HG03280 (cell line): ENCODE results near the gene HOXD11.

Experiments
- ATAC-seq: cut with Tn5 transposase; IDR thresholded peaks from one replicate; pipeline ENCODE4 v1.9.1; 2021; ENCODE audit warnings: mild to moderate bottlenecking, moderate library complexity; ENCODE audit not compliant: unreplicated experiment

The HOXD11 gene

DNA sequence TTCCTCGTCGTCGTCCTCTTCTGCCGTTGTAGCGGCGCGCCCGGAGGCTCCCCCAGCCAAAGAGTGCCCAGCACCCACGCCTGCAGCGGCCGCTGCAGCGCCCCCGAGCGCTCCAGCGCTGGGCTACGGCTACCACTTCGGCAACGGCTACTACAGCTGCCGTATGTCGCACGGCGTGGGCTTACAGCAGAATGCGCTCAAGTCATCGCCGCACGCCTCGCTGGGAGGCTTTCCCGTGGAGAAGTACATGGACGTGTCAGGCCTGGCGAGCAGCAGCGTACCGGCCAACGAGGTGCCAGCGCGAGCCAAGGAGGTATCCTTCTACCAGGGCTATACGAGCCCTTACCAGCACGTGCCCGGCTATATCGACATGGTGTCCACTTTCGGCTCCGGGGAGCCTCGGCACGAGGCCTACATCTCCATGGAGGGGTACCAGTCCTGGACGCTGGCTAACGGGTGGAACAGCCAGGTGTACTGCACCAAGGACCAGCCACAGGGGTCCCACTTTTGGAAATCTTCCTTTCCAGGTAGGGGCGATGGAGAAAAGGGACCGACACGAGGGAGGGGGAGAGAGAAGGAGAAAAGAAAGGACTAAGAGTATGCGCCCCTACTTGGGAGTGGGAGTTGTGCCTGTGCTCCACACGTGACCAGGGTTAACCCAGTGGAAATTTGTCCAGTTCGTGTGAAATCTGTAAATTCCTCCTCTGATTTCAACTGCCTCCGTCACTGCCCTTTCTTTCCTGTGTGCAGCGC lies 13.8 kb upstream of the HOXD11 start:
- no peak for ATAC-seq

DNA sequence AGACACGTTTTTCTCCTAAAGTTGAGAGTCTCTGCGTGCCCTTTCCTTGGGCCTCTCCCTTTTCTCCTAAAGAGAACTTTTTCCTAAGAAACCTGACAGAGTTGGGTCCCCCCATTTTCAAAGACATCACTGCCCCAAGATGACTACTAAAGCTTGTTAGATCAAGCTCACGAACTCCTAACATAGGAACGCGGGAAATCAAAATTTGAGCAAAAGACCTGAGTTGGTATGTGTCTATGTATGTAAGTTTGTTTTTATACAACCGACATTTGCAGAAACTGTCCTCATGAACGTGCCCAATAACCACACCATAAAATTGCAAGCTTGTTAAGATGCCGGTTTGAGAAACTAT lies 13.2 kb upstream of the HOXD11 start:
- ATAC-seq, result no peak

DNA sequence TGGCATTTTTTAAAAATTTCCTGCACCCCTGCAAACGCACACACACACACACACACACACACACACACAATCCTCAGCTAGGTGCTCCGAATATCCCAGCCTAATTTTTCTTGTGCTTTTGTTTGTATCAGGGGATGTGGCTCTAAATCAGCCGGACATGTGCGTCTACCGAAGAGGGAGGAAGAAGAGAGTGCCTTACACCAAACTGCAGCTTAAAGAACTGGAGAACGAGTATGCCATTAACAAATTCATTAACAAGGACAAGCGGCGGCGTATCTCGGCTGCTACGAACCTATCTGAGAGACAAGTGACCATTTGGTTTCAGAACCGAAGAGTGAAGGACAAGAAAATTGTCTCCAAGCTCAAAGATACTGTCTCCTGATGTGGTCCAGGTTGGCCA lies 12.7 kb upstream of the HOXD11 start:
- no peak for ATAC-seq

DNA sequence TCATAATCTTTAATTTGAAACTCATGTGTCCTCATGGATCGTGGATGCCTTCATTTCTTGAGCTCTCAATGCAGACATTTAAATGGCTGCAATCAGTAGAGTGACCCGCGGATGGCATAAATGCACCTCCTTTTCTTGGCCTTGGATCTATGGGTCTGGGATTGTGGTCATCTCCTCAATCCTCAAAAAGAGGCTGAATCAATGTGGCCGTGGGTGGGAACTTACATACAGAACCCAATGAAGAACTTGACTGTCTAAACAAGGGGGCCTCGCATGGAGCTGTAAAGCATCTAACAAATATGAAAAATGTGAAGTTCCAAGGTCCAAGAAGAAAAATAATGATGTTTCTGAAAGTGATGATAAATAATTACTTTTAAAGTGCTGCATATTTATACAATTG lies 11.7 kb upstream of the HOXD11 start:
- no peak for ATAC-seq

DNA sequence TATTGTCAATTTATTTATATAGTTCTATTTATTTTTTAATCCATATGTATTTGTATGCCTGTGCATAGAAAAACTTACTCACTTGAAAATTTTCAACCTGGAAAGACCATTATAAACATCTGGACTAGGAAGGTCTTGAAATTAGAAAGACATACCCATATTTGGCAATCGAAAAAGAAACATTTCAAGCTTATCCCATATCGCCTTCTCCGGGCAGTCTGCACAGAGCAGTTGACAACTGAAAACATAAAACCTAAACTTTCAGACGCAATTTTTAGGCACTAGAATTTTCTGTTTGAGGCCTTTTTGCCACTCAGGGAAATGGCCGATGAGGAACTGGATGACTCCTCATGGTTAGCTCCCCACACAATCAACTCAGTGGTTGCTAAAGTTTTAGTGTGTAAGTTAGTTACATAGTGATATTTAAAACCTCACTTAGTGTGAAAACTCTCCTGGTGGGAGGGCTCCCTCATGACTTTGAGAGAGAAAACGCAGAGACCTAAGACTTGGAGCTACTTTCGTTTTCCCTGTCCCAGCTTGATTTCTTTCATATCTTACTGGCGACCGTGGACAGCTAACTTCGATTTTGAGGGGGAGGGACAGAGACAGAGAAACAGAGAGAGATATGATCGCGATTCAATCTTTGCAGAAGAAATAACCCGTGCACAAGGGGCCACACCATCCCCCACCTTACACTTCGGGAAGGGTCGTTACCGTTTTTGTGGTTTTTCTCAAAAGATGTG lies 10.7 kb upstream of the HOXD11 start:
- ATAC-seq, result no peak

DNA sequence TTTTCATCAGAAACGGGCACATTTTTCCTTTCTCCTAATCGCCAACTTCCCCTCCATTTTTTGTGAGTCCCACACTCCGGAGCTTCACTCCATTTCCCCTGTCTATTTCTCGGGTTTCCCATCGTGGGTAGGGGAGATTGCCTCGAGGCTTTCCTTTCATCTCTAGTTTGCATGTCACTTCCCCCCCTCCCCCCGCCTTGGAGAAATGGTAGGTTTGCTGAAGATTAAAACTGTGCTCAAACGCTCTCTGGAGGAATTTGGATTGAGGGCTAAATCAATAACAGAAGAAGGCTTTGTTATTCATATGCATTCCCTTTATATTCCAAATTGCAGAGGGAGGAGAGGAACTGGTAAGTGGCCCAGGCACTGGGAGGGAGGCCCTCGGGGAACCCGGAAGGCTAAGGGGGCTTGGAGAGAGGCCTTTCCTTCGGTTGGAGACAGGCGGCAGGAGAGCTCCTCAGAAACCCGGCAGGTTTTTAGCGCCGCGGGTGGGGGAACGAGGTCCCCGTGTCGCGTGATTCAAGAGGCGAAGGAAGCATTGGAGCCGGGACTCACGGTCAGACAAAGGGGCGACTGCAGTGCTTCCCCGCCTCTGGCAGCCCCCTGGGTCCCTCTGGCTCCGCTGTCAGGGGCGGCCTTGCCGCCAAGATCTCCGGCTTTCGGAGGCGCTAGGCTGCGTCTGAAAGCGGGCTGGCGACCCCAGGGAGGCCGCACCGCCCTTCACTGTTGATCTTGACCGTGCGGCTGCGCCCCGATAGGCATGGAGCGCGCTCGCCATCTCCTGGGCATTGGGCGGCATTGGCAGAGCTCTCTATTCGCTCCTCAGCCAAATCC lies 9.9 kb upstream of the HOXD11 start:
- ATAC-seq, result peak; percentile 83

DNA sequence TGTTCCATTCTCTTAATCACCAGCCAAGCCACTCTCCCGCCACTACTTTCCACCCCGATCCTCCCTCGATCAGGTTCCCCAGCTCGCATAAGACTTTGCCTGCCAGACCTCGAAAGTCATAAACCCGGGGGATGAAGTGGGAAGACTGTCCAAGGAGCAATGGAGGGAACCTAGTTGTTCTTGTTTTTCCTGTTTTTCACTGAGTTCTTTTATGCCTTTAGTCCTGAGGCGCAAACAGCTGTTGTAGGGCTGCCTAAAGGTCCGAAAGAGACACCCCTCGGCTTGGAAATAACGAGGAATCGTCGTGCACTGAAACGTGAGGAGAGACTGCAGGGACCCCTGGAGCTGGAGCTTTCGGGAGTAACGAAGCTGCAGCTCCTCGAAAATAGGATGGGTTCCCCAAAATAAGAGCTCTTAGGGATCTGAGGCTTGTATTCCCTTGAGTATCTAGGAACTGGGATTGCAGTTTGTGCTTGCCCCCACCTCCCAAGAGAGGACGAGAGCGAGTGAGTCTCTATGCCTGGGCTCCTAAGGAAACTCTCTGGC lies 9.2 kb upstream of the HOXD11 start:
- no peak for ATAC-seq

DNA sequence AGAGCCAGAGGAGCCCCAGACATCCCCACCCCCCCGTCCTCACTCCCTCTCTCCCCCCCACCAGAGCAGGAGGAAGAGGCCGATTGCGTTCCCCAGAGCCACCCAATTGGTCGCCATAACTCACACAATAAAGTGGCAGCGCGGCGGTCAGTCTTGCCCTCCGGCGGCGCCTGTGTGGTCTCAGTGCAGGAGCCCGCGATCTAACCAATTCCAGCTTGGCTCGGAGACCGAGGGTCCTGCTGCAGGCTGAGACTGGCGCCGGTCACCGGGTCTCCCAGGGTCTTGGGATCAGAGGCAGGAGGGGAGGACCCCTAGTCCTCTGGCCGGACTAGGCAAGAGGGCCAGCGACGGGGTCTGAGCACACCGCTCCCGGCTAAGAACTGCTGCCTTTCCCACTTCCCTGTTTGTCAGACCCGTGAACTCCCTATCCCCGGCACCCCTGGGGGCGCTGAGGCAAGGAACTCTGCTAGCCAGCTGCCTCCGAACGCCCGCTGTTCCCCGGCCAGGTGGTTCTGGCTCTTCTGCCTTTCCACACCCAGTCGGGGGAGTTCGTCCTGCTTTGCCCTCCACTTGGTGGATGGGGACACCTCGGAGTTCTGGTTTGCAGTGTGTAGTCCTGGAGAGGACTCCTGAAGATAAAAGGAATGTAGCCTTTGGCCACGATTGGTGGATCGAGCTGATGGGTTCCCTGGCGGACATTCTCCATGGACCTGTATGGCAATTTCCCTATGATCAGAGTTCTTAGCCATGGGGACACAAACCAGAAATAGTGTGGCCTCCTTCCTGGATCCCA lies 8.5 kb upstream of the HOXD11 start:
- no peak for ATAC-seq

DNA sequence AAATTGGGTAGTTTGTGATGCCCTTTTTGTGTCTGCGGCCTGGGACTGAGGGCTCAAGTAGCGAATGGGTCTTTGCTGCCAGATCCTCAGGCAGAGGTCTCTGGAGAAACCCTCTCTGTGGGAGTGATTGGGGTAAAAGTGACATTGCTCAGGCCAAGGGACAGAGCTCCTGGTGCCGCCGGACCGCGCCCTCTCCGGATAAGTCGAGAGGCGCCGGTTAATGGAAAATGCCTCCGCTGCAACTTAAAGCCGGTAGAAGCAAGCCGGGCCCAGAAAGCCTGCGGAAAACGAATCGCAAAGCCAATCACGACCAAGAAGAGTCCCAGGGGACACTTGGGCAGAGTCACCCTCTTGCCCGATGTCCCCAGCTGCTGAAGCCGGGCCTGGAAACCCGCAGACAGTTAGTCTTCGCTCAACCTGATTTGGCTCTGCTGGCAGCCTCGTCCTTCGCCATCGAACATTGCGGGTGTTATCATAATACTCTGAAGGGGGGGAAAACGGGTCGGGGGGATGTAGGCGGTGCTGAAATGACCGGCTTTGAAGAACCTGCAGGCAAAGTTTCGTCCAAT lies 7.8 kb upstream of the HOXD11 start:
- ATAC-seq, result no peak

DNA sequence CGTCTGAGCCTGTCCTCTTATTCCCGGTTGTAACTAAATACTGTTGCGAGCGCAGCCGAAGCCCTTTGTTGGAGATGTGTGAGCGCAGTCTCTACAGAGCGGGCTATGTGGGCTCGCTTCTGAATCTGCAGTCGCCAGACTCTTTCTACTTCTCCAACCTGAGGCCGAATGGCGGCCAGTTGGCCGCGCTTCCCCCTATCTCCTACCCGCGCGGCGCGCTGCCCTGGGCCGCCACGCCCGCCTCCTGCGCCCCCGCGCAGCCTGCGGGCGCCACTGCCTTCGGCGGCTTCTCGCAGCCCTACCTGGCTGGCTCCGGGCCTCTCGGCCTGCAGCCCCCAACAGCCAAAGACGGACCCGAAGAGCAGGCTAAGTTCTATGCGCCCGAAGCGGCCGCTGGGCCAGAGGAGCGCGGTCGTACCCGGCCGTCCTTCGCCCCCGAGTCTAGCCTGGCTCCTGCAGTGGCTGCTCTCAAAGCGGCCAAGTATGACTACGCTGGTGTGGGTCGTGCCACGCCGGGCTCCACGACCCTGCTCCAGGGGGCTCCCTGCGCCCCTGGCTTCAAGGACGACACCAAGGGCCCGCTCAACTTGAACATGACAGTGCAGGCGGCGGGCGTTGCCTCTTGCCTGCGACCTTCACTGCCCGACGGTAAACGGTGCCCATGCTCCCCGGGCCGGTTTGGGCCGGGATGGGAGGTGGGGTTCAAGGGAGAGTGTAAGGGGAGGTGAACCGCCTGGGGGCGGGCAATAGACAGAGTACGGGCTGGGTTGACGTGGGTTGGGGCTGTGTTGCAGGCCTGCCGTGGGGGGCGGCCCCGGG lies 7.1 kb upstream of the HOXD11 start, which contains the start of gene HOXD12:
Gene HOXD12, plus strand, starts transcription at position 68 of the 819 bp plus-strand sequence. Its CDS starts 7 bp downstream, at position 75.
- no peak for ATAC-seq

DNA sequence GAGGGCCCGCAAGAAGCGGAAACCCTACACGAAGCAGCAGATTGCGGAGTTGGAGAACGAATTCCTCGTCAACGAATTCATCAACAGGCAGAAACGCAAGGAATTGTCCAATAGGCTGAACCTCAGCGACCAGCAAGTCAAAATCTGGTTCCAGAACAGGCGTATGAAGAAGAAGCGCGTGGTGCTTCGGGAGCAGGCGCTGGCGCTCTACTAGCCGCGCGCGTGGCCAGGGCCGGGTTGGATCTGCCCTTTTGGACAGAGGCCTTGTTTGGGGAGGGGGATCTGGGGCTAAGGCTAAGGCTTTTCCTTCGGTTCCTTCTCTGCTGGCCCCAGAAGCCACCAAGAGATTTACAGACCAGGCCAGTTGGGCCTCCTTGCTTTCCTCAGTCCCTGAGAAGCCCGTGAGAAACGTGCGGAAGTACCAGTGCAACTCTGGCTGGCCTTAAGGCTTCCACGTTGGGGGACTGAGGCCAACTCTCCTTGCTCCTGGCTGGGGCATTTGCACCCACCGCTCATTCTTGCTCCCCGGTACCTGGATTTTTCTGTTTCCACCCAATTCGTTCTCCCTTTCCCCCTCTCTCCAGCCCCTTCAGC lies 6.4 kb upstream of the HOXD11 start:
- no peak for ATAC-seq

DNA sequence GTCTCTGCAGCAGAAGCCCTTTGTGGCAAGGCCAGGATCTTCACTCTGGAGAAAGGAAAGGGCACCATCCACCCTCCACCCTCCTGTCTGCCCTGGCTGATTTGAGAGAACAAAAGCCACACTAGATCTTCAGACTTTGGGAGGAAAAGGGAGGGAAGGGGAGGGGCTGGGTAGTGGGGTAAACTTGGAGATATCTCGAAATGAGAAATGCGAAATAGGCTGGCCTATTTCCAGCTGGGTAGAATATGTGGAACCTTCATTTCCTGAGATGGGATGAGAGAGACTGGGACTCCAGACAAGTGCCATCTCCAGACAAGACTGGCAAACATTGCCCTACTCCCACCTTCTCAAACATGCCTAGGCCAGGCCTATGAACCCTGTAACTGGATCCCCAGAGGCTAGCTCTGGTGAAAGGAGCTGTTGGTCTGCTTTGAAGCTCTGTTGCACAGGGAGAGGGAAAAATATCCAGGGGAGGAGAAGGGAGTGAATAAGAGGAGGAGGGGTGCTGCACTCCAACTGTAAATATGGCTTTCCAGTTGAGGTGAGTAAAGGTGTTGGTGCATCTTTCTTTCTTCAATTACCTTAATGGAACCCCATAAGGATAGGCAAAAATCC lies 5.8 kb upstream of the HOXD11 start:
- no peak for ATAC-seq

DNA sequence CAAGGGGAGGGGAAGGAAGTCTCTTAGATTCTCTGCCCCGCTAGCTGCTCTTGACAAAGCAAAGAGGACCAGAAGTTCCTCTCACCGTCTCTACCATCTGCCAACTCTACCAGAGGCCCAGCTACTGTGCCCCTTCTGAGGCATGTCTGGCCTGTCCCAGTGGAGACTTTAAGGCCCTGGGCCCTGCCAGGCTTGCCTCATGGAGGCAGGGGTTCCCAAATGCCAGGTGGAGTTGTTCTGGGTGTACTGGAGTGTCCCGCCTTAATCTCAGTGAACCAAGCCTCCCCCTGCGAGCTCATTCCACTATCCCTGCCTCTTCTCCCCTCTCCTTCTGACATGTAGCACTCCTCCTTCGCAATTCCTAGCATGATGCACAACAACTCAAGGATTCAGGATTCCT lies 5.2 kb upstream of the HOXD11 start:
- no peak for ATAC-seq

DNA sequence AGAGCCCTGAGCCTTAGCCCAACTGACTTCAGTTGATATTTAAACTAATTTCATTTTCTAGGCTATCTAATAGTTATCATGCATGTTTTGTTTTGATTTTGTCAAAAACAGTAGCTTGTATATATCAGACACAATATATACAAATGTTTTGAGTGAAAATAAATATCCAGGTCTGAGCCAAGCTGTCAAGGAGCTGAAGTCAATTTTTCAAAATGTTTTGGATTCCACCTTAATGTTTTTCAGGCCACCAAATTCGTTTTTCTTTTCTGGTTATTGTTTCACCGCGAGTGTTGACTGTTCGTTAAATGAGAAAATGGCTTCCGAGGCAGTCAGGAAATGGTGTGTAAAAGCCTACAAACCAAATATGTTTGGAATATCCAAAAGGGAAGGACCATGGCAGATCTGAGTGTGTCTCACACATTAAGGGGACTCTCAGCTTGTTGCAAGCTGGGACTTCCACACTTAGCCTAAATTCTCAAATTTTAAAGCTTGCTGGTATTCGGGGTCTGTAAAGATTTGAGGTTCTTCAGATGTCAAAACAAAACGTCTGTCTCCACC lies 4.7 kb upstream of the HOXD11 start:
- no peak for ATAC-seq

DNA sequence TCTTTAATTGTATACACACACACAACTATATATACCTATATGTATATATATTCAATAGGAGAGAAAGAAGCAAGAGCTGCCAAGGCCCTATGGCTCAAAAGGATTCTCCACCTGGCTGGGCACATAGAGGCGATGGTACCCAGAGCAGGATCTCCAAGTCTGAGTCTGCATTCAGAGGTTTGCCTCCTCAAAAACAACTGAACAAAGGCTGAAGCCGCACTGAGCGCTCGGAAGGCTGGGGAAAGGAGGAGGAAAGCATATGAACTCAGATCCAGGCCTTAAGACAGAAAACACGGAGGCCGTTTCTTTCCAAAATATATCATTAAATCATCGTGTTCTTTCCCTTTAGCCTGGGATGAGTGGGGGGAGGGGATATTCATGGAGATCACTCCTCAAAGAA lies 3.9 kb upstream of the HOXD11 start:
- ATAC-seq, result no peak

DNA sequence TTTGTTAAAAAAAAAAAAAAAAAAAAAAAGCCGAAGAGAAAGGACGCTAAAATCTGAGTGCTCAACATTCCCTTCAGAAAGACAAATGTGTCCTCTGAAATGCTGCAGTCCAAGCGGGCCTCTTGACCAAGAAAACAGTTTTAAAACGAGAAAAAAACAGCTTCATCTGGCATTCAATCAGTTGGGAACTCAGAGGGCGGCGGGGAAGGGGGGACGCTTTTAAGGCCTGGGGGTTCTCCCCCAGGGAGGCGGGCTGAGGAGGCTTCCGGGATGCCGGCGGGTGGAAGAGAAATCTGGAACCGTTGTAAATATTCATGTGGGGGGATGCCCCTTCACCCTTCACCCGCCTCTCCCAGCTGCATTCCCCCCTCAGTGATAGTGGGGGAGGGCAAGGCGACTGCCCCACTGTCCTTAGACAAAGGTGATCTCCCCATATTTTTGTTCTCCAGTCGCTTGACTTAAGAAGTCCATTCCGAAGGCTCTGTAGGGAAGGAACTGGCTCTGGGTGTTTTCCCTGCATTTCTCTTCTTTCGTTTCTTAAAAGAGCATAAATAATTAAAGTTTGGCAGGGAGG lies 3.3 kb upstream of the HOXD11 start:
- ATAC-seq, result no peak

DNA sequence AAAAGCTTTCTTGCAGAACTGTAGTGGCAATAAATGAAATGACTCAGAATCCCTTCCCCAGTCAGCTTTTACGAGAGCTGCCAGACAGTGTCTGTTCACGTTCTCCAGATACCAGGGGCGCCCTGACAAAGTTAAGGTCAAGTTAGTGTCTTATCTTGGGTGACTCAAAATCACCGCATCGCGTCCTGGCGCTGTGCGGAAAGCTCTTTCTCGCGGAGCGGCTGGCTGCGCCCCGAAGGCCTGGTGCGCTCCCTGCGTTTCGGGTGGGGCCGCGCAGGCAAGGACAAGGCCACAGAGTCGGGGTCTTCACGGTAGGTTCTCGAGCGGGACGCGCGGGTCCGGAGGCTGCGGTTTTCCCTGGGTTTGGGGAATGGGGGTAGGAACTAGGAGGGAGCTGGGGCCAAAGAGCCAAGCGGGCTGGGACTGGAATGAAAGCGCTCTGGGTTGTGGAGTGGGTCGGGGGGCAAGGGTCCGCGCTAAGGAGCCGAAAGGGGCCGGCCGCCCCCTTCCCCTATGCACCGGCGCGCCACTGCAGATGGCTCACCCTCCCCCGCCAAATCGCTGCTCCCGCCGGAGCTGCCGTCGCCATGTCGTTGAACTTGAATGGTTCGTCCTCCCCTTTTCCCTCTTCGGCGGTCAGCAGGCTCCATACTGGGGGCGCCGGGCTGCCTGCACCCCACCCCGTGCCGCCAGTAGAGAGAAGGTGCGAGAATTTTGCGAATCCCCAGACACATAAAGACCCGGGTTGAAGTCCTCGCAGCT lies 2.6 kb upstream of the HOXD11 start:
- ATAC-seq, result no peak
